ENCODE results near the gene DYNC2H1.

GRCh38 chr11:103070142-103070541 lies 39.1 kb upstream of the DYNC2H1 start:
- no peak for TF ChIP-seq ZNF384 (IDR thresholded peaks at IDR 0.05)
- no peak for TF ChIP-seq TARDBP (IDR thresholded peaks at IDR 0.05)
- no peak for TF ChIP-seq SUZ12 (IDR thresholded peaks at IDR 0.05)
- TF ChIP-seq FOXA1 (IDR thresholded peaks at IDR 0.05): no peak
- TF ChIP-seq BHLHE40 (IDR thresholded peaks at IDR 0.05; ENCODE audit: borderline replicate concordance): no peak
- no peak for TF ChIP-seq PKNOX1 (IDR thresholded peaks at IDR 0.05)
- TF ChIP-seq FOXM1 (IDR thresholded peaks at IDR 0.05; ENCODE audit: borderline replicate concordance): no peak
- TF ChIP-seq LEF1 (IDR thresholded peaks at IDR 0.05; ENCODE audit: borderline replicate concordance): no peak
- TF ChIP-seq ELF4 (IDR thresholded peaks at IDR 0.05): no peak
- TF ChIP-seq NFRKB (IDR thresholded peaks at IDR 0.05): no peak
- no peak for TF ChIP-seq CTBP1 (IDR thresholded peaks at IDR 0.05; ENCODE audit: borderline replicate concordance)
- no peak for TF ChIP-seq HDGF (IDR thresholded peaks at IDR 0.05; ENCODE audit: borderline replicate concordance)
- no peak for TF ChIP-seq SP1 (IDR thresholded peaks at IDR 0.05)
- TF ChIP-seq ARNT (IDR thresholded peaks at IDR 0.05): no peak

All from HEK293T (cell line).